HepG2 (cell line): ENCODE measurements around the gene DYTN. TPM values are rescaled to one million over a fixed set of nuclear protein-coding genes. Genes with fewer than 3 reads are reported as not detected.

Experiments
- ATAC-seq: fragments of 200-7000 bp; cut with Tn5 transposase; 3 replicates; pipeline ENCODE4 v1.9.1; 2020; ENCODE audit warnings: mild to moderate bottlenecking, moderate library complexity
- BruUV-seq: library from RNA; stranded (reverse); fragments of 400-500 nt; replicated peaks from 2 replicates; lab custom pipeline; 2021; lab: Mats Ljungman, UMichigan
- CTCF ChIA-PET: fragments of 300-600 bp; formaldehyde crosslinking; extraction: SDS; loops from one replicate; lab custom pipeline; 2021; ENCODE audit warnings: low total read pairs, inconsistent platforms, low intra/inter-chr PET ratio; lab: Yijun Ruan, JAX
- POLR2A ChIA-PET: fragments of 350-600 bp; sonication (Branson Sonifier 250); formaldehyde crosslinking; loops from one replicate; lab custom pipeline; 2020; ENCODE audit warnings: antibody characterized with exemption, inconsistent platforms; lab: Yijun Ruan, JAX
- DNase-seq: peaks from one replicate; pipeline ENCODE4 v3.0.0-alpha.2; 2015; ENCODE audit warnings: low spot score
- FAIRE-seq: peaks from 3 replicates; lab custom pipeline; 2011; peaks lifted over from hg19 to GRCh38; lab: Jason Lieb, UNC
- H2AFZ ChIP-seq: one replicate; pipeline ENCODE4 v1.6.1; 2011; ENCODE audit warnings: low read length, inconsistent platforms
- H3K27ac ChIP-seq: fragments of 300-600 bp; 3 replicates; pipeline ENCODE4 v1.8.0; 2011; ENCODE audit warnings: mixed run types, mild to moderate bottlenecking, mixed read lengths, low read length, inconsistent platforms; ENCODE audit not compliant: insufficient read depth; ENCODE audit errors: extremely low read length
- H3K27me3 ChIP-seq, 2 experiments: fragments of 200-600 bp in 1 of 2; 2 replicates in 1 of 2; 3 replicates in 1 of 2; pipeline versions ENCODE4 v1.6.0 to v1.8.0; 2011; ENCODE audit warnings: low read length in 2 of 2, mild to moderate bottlenecking in 2 of 2, moderate library complexity in 2 of 2, inconsistent platforms in 1 of 2; ENCODE audit not compliant: insufficient read depth in 2 of 2, control insufficient read depth in 1 of 2
- H3K36me3 ChIP-seq, 2 experiments: fragments of 200-600 bp in 1 of 2; replicated peaks in 1 of 2; 2 replicates in 1 of 2; 3 replicates in 1 of 2; pipeline versions ENCODE4 v1.5.1 to v1.8.0; 2011; ENCODE audit warnings: low read length in 2 of 2, inconsistent platforms in 1 of 2; ENCODE audit not compliant: insufficient read depth in 2 of 2, control insufficient read depth in 1 of 2
- H3K4me1 ChIP-seq: 2 replicates; pipeline ENCODE4 v1.5.1; 2012; ENCODE audit warnings: low read length, inconsistent platforms; ENCODE audit not compliant: insufficient read depth
- H3K4me2 ChIP-seq: 2 replicates; pipeline ENCODE4 v1.6.0; 2011; ENCODE audit warnings: low read depth, low read length, inconsistent platforms
- H3K4me3 ChIP-seq, 3 experiments: fragments of 200-600 bp in 1 of 3; sonication (generic), shearing (Covaris generic) in 1 of 3; replicated peaks in 1 of 3; 2 replicates each; pipeline ENCODE4 v1.5.1; 2011 to 2016; ENCODE audit warnings: low read length in 3 of 3, inconsistent platforms in 2 of 3, low read depth in 2 of 3, mild to moderate bottlenecking in 2 of 3, control low read depth in 1 of 3, mixed read lengths in 1 of 3; ENCODE audit not compliant: insufficient read depth in 1 of 3
- H3K79me2 ChIP-seq: one replicate; pipeline ENCODE4 v1.6.1; 2011; ENCODE audit warnings: low read length, inconsistent platforms; ENCODE audit not compliant: insufficient read depth
- H3K9ac ChIP-seq: 2 replicates; pipeline ENCODE4 v1.6.0; 2011; ENCODE audit warnings: mild to moderate bottlenecking, low read depth, low read length, inconsistent platforms; ENCODE audit not compliant: insufficient read depth
- H3K9me3 ChIP-seq: 2 replicates; pipeline ENCODE4 v1.5.1; 2012; ENCODE audit warnings: mild to moderate bottlenecking, low read length
- H4K20me1 ChIP-seq: 2 replicates; pipeline ENCODE4 v1.6.0; 2011; ENCODE audit warnings: inconsistent platforms, mild to moderate bottlenecking, low read length, moderate library complexity; ENCODE audit not compliant: insufficient read depth
- CENPX ChIP-seq: sonication (generic); formaldehyde crosslinking; IDR thresholded peaks from 2 replicates; pipeline ENCODE4 v1.9.0; 2021; ENCODE audit warnings: mild to moderate bottlenecking, missing genetic modification reagents, moderate library complexity
- MAFG ChIP-seq: sonication (generic); formaldehyde crosslinking; IDR thresholded peaks from 2 replicates; pipeline ENCODE4 v1.5.1; 2020; ENCODE audit warnings: mild to moderate bottlenecking, missing genetic modification reagents
- MED13 ChIP-seq: sonication (generic); formaldehyde crosslinking; IDR thresholded peaks from 2 replicates; pipeline ENCODE4 v1.5.0; 2020; ENCODE audit warnings: missing genetic modification reagents
- RAD21 ChIP-seq: fragments of 450-650 bp; formaldehyde crosslinking; IDR thresholded peaks from 2 replicates; pipeline ENCODE4 v1.5.0; 2020; ENCODE audit warnings: mild to moderate bottlenecking
- SKI ChIP-seq: fragments of 450-650 bp; IDR thresholded peaks from one replicate; pipeline ENCODE4 v1.6.1; 2018; ENCODE audit warnings: mild to moderate bottlenecking; ENCODE audit not compliant: partially characterized antibody
- SRY ChIP-seq: sonication (generic); formaldehyde crosslinking; IDR thresholded peaks from 2 replicates; pipeline ENCODE4 v1.8.0; 2022; ENCODE audit warnings: mild to moderate bottlenecking, missing genetic modification reagents
- ZC3H13 ChIP-seq: sonication (generic); formaldehyde crosslinking; IDR thresholded peaks from 2 replicates; pipeline ENCODE4 v1.8.1; 2023; ENCODE audit warnings: mild to moderate bottlenecking, missing genetic modification reagents, moderate library complexity
- ZNF121 ChIP-seq: sonication (generic); formaldehyde crosslinking; IDR thresholded peaks from 2 replicates; pipeline ENCODE4 v1.5.0; 2020; ENCODE audit warnings: mild to moderate bottlenecking, missing genetic modification reagents
- ZNF382 ChIP-seq: sonication (generic); formaldehyde crosslinking; IDR thresholded peaks from 2 replicates; pipeline ENCODE4 v1.5.0; 2020; ENCODE audit warnings: missing genetic modification reagents, mild to moderate bottlenecking, borderline replicate concordance
- ZNF616 ChIP-seq: sonication (generic); formaldehyde crosslinking; IDR thresholded peaks from 2 replicates; pipeline ENCODE4 v1.5.0; 2020; ENCODE audit warnings: low read depth, mild to moderate bottlenecking, missing genetic modification reagents
- ZNF781 ChIP-seq: sonication (generic); formaldehyde crosslinking; IDR thresholded peaks from 2 replicates; pipeline ENCODE4 v1.5.1; 2020; ENCODE audit warnings: borderline replicate concordance, mild to moderate bottlenecking, missing genetic modification reagents; ENCODE audit errors: not compliant biosample characterization
- WGBS: methylation state at CpG from one replicate; pipeline ENCODE4 v1.1.6; 2017; ENCODE audit warnings: low lambda C conversion rate; 5-methylcytosine and 5-hydroxymethylcytosine counted together
- in situ Hi-C: cut with HindIII; loops from 2 replicates; pipeline ENCODE4 v1.10.0; 2017; ENCODE audit warnings: low pct_unique_long_range_greater_than_20kb; ENCODE audit not compliant: extremely low pct_ligation_motif_present
- intact Hi-C: fragments of 100-400 bp; cut with micrococcal nuclease; formaldehyde crosslinking; loops from one replicate; pipeline ENCODE4 v1.10.0; 2022; ENCODE audit not compliant: unreplicated experiment
- polyA plus RNA-seq, 8 experiments: library from polyadenylated mRNA; depleted of rRNA in 3 of 8; stranded (reverse) in 7 of 8; unstranded in 1 of 8; fragments of >200 nt; fragmentation: Illumina TruSeq in 4 of 8; extraction: Trizol in 4 of 8; gene quantifications; 2 replicates each; pipeline versions ENCODE4 v1.2.1 to v1.2.3, GENCODE V29; 2011 to 2016; ENCODE audit warnings: low read depth in 4 of 8, missing spikeins in 1 of 8, mixed read lengths in 1 of 8; ENCODE audit not compliant: insufficient read depth in 1 of 8
- total RNA-seq, 5 experiments: library from RNA; depleted of rRNA; stranded (reverse); fragments of >200 nt; fragmentation: Illumina TruSeq; extraction: Trizol; gene quantifications; 2 replicates each; pipeline ENCODE4 v1.2.3, GENCODE V29; 2016; ENCODE audit warnings: low read depth in 1 of 5
- TF ChIP-seq, protein P1 (sequence below): sonication (generic); formaldehyde crosslinking; IDR thresholded peaks from 2 replicates; pipeline ENCODE4 v1.8.0; 2023; ENCODE audit warnings: mild to moderate bottlenecking, missing genetic modification reagents

Gene DYTN
- total and polyA plus RNA-seq, 2 of the 13 experiments (the other 11 are each of a cell fraction or from before 2014, with no cell fraction given), result not detected

- H3K36me3 ChIP-seq, result no peaks in the 10 kb centered on the region
- H3K9me3 ChIP-seq, result no peaks in the 10 kb centered on the region
- H3K4me3 ChIP-seq, result no peak overlapping the region
- H3K4me2 ChIP-seq, result no peak overlapping the region
- intact Hi-C loops (no loop called here), in situ Hi-C loops (no loop called here)
- H3K4me1 ChIP-seq, result no peaks in the 10 kb centered on the region
- ATAC-seq, result no peak
- CTCF ChIA-PET, result no interaction called here
- H2AFZ ChIP-seq, result no peak overlapping the region
- TF ChIP-seq ZNF382 (CRISPR knock-in tag) (no peak), ZNF781 (CRISPR knock-in tag) (no peak), ZNF616 (CRISPR knock-in tag) (no peak), ZC3H13 (CRISPR knock-in tag) (no peak), SKI (no peak), MED13 (CRISPR knock-in tag) (no peak), RAD21 (CRISPR knock-in tag) (no peak), ZNF121 (CRISPR knock-in tag) (no peak)
- TF ChIP-seq, protein P1, sequence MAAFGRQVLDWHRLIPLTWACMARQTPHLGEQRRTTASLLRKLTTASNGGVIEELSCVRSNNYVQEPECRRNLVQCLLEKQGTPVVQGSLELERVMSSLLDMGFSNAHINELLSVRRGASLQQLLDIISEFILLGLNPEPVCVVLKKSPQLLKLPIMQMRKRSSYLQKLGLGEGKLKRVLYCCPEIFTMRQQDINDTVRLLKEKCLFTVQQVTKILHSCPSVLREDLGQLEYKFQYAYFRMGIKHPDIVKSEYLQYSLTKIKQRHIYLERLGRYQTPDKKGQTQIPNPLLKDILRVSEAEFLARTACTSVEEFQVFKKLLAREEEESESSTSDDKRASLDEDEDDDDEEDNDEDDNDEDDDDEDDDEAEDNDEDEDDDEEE (CRISPR knock-in tag), result no peak
- H3K27me3 ChIP-seq, result no peaks in the 10 kb centered on the region
- no peak overlapping the region for H3K27ac ChIP-seq
- BruUV-seq, result no TSS peak
- POLR2A ChIA-PET, result no interaction called here
- DNase-seq, result no peak
- no peaks in the 10 kb centered on the region for H3K79me2 ChIP-seq
- WGBS, result 6% methylated on average over 3 of the region's 3 CpGs
- no peak for FAIRE-seq
- no peak overlapping the region for H3K9ac ChIP-seq
- H4K20me1 ChIP-seq, result no peaks in the 10 kb centered on the region
These were observed 52.9 kb downstream of the DYTN start for GRCh38 chr2:206665251-206665650.

- intact Hi-C loops (no loop called here), in situ Hi-C loops (no loop called here)
- POLR2A ChIA-PET, result no interaction called here
- DNase-seq, result no peak
- H3K4me3 ChIP-seq, result no peak overlapping the region
- CTCF ChIA-PET, result no interaction called here
- no peaks in the 10 kb centered on the region for H3K4me1 ChIP-seq
- H2AFZ ChIP-seq, result no peak overlapping the region
- no peaks in the 10 kb centered on the region for H3K27me3 ChIP-seq
- ATAC-seq, result no peak
- no peak overlapping the region for H3K9ac ChIP-seq
- no peaks in the 10 kb centered on the region for H4K20me1 ChIP-seq
- no peak overlapping the region for H3K27ac ChIP-seq
- 45% methylated on average over 1 of the region's 1 CpG for WGBS
- H3K79me2 ChIP-seq, result no peaks in the 10 kb centered on the region
- no peak overlapping the region for H3K4me2 ChIP-seq
- no peak for FAIRE-seq
- no peaks in the 10 kb centered on the region for H3K9me3 ChIP-seq
- BruUV-seq, result no TSS peak
- H3K36me3 ChIP-seq, result no peaks in the 10 kb centered on the region
- TF ChIP-seq SRY (CRISPR knock-in tag) (no peak), MAFG (CRISPR knock-in tag) (no peak), CENPX (CRISPR knock-in tag) (no peak)
These were observed 61.1 kb downstream of the DYTN start for GRCh38 chr2:206657087-206657486.
